GM20431 (cell line): ENCODE measurements around the gene SLC2A14.
"Not testable (repeated sequence)": the region's sequence is repeated elsewhere in the genome, so short reads cannot be mapped to it uniquely, and the experiment has no call there.

Source experiments
- in situ Hi-C: fragments of 300-500 bp; cut with MseI, MboI; formaldehyde crosslinking; loops from one replicate; pipeline ENCODE4 v1.15.0; 2020; ENCODE audit warnings: low sequenced_read_pairs; ENCODE audit not compliant: unreplicated experiment

SLC2A14 gene

DNA sequence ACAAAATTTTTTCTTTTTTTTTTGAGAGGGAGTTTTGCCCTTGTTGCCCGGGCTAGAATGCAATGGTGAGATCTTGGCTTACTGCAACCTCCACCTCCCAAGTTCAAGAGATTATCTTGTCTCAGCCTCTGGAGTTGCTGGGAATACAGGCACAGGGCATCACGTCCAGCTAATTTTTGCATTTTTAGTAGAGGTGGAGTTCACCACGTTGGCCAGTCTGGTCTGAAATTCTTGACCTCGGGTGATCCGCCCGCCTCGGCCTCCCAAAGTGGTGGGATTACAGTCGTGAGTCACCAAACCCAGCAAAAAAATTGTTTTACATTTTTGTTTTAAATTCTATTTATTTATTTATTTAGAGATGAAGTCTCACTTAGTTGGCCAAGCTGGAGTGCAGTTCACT is 4.7 kb upstream of the SLC2A14 start:
- in situ Hi-C loops, result no loop called here

DNA sequence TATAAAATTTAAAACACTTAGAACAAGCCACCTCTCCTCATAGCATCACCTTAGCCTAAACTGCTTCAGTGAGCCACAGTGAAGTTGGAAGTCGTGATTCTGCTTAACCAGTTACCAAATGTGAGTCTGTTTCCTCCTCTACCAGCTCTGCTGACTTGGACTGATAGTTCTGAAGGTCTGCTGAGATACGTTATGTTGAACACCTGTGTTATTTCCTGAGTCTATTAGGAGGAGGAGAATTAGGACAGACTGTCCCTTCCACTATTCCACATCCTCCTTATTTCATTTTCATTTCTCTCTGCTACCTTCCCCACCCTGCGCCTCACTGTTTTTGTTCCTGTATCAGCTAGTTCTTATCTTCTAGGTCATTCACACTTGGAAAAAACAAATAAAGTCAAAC is 2.4 kb downstream of the SLC2A14 start:
- in situ Hi-C loops, result no loop called here

DNA sequence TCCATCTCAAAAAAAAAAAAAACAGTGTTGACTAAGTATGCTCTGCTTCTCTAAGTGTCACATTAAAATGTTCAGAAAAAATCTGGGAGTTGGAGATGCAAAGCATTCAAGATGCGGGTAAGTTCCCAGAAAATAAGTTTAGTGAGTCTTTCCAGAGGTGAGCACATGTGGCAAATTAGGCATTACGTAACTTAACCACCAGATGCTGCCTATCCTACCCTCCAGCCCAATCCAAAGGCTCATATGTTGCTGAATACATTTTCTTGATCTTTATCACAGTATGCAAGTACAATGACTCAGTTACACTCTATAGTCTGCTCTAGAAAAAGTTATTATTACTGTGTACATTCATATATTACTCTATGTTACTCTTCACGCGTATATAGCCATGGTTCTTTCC is 3.6 kb downstream of the SLC2A14 start:
- in situ Hi-C loops, result no loop called here

DNA sequence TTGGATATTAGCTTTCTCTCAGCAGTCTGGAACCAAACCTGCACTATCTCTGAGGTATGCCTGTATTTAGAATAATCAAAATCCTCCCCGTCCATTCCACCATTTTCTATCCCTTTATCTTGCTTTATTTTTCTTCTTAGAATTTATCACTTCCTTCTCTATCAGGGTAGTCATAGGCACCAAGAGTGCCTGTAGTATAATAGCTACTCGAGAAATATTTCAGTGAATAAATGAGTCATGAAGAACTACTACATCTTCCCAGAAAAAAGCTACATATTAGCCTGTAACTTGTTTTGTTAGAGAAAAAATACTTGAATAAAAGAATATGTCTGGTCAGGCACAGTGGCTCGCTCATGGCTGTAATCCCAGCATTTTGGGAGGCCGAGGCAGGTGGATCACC is 4.3 kb downstream of the SLC2A14 start:
- in situ Hi-C loops, result no loop called here

DNA sequence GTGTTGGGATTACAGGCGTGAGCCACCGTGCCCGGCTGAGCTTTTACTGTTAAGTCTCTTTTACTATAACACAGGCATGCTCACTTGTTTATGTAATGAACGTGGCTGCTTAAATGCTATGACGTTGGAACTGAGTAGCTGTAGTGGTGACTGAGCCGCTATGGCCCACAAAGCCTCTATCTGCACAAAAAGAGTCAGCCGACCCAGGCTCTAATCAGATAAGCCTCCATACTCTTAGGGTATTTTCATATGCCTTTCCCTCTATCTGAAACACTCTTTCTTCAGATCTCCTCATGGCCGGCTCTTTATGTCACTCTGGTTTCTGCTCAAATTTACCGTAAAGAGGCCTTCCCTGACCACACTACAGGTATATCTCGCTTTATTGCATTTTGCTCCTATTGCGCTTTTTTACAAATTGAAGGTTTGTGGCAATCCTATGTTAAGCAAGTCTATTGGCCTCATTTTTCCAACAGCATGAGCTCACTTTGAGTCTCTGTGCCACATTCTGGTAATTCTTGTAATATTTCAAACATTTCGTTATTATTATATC is 8.0 kb downstream of the SLC2A14 start:
- in situ Hi-C loops, result no loop called here

DNA sequence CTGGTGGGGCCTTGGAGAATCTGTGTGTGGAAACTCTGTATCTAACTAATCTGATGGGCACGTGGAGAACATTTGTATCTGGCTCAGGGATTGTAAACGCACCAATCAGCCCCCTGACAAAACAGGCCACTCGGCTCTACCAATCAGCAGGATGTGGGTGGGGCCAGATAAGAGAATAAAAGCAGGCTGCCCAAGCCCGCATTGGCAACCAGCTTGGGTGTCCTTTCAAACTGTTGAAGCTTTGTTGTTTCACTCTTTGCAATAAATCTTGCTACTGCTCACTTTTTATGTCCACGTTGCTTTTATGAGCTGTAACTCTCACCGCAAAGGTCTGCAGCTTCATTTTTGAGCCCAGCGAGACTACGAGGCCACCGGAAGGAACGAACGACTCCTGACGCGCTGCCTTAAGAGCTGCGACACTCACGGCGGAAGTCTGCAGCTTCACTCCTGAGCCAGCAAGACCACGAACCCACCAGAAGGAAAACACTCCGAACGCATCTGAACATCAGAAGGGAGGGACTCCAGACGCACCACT is 9.8 kb downstream of the SLC2A14 start:
- in situ Hi-C loops, result not testable (repeated sequence)

DNA sequence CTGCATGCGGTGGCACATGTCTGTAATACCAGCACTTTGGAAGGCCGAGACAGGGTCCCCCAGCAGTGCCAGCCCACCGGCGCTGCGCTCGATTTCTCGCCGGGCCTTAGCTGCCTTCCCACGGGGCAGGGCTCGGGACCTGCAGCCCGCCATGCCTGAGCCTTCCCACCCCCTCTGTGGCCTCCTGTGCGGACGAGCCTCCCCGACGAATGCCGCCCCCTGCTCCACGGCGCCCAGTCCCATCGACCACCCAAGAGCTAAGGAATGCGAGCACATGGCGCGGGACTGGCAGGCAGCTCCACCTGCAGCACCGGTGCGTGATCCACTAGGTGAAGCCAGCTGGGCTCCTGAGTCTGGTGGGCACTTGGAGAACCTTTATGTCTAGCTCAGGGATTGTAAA is 10.4 kb downstream of the SLC2A14 start:
- in situ Hi-C loops, result not testable (repeated sequence)

DNA sequence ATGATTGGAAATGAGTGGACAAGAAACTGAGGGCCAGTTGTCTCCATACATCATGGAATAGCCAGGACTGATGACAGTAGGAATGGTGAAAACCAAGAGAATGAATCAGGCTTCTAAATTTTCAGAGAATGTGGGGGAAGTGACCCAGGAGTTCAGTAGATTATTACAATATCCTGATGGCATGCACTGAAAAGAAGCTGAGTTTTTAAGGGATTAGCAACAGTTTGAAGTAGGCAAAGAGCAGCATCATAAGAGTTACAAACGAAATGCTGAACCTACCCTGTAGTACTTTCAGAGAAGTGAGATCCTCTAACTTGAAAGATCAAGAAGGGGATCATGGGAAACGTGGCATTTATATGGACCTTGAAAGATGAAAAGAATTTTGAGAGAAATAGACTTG is 13.2 kb downstream of the SLC2A14 start:
- in situ Hi-C loops, result loop anchor here (10.0 kb wide), 1 partner anchor 135 kb away; no protein-coding TSS in a partner anchor

DNA sequence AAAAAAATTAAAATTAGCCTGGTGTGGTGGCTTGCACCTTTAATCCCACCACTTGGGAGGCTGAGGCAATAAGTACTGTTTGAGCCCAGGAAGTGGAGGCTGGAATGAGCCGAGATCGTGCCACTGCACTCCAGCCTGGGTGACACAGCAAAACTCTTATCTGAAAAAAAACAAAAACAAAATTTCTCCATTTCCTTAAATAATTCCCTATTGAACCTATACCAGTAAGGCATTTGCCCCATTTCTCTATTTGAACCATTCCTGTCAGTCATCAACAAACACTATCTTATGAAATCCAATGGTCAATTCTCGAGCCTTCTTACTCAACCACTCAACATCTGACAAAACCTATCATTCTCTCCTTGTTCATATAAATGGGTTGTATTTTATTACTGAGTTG is 14.7 kb downstream of the SLC2A14 start:
- in situ Hi-C loops, result loop anchor here (10.0 kb wide), 1 partner anchor 137 kb away; no protein-coding TSS in a partner anchor

DNA sequence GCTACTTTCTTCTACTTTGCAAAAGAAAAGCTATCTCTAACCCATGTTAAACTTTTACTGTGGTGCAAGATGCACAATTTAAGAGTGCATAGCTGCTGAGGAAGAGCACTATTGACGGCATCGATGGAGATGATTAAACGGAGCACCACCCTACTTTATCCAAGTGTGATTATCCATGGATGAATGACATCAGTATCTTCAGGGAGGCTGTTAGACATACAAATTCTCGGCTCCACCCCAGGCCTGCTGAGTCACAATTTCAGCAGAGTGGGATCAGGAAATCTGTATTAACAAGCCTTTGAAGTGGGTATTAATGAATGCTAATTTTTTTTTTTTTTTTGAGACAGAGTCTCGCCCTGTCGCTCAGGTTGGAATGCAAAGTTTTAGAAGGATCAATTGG is 16.2 kb downstream of the SLC2A14 start:
- in situ Hi-C loops, result loop anchor here (10.0 kb wide), 1 partner anchor 138 kb away; no protein-coding TSS in a partner anchor

DNA sequence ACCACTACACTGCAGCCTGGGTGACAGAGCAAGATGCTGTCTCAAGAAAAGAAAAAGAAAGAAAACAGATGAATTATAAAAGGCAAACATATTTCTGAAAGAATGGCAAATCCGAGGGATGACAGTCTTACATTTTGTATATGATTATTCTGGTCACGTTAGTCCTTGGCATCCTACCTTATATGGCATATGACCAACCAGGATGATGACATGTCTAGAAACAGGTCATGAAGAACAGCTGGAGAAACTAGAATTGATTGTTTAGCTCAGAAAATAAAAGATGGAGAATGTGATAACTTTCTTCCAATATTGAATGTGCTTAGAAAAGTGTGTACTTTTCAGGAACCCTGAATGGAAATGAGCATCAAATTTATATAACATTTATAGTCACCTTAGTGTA is 19.2 kb downstream of the SLC2A14 start:
- in situ Hi-C loops, result loop anchor here (10.0 kb wide), 1 partner anchor 141 kb away; no protein-coding TSS in a partner anchor

DNA sequence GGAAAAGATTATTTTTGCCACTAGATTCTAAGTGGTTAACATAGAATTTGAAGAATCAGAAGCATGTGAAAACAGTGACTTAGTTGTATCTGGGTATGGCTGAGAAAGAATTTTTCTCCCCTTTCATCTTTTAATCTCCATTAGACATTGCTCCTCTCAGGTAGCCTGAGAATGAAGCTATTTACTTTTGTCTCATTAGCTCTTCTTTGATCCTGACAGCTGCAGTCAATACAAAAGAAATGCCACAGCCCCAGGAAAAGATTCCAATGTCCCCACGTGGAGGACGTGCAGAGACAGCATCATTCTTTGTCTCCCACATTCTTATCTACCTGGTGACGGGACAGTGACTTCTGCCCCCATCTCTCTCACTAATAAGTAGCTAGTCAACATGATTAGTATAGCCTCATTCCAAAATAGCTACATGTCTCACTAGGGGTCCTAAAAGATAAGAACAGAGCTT is 21.1 kb downstream of the SLC2A14 start:
- in situ Hi-C loops, result loop anchor here (10.0 kb wide), 1 partner anchor 143 kb away; no protein-coding TSS in a partner anchor

DNA sequence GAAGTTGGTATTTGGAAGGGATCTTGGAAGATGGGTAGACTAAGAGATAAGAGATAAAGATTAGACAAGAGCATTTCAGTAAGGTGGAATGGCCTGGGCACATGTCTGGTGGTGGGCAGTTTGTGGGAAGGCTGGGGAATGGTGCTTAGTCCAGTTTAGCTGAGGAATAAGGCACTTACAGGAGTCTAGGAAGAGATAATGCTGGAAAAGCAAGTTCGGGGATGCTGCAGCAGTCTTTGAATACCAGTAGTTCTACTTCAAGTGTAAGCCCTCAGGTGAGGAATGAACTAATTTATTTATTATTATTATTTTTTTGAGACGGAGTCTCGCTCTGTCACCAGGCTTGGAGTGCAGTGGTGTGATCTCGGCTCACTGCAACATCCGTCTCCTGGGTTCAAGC is 22.6 kb downstream of the SLC2A14 start:
- in situ Hi-C loops, result loop anchor here (10.0 kb wide), 1 partner anchor 145 kb away; no protein-coding TSS in a partner anchor

DNA sequence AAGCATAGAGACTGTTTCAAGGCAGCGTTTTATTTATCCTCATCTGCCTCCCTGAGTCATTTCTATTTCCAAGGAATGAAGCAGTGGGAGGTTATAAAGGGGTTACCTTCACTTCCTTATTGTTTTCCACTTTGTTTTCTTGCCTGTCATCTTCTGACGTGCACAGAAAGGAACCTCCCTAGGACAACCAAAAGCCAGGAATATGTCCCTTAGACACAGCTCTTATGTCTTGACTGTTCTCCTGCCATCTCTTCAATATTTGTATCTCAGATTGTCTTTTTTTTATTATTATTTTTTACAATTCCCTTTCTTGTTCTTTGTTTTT is 24.7 kb downstream of the SLC2A14 start:
- in situ Hi-C loops, result not testable (repeated sequence)

DNA sequence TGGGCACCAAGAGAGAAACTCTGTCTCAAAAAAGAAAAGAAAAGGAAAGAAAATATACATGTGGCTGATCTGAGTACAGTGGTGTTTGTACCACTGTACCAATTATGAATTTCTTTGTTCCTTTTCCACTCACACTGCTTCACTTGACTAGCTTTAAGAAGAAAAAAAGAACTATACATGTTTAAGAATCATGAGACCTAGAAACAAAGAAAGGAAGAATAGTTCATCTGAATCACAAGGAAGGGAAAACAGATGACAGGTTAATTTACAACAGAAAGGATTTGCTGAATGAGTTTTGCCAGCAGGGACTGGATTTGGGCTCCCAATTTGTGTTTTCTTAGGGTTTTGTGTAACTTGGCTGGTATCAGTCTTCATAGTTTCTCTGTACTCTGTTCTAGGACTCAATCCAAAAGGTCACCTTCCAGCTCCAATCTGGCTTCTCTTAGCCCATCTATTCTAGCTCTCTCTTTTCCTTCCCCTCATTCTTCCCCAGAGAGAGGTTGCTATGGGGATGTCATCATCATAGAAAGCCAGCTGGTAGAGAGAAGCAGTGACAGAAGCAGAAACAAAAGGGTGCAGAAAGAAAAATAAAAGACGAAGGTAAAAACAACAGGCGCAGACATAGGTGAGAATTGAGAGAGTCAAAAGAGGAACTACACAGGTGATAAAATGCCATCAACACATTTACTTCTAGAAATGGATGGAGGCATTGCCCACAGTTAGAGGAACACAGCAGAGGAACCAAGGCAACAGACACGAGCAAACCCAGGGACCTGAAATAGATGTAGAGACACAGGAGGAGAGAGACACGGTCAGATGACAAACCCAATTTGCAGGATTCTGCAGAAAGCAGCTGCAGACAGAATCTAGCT is 25.3 kb downstream of the SLC2A14 start:
- in situ Hi-C loops, result not testable (repeated sequence)

DNA sequence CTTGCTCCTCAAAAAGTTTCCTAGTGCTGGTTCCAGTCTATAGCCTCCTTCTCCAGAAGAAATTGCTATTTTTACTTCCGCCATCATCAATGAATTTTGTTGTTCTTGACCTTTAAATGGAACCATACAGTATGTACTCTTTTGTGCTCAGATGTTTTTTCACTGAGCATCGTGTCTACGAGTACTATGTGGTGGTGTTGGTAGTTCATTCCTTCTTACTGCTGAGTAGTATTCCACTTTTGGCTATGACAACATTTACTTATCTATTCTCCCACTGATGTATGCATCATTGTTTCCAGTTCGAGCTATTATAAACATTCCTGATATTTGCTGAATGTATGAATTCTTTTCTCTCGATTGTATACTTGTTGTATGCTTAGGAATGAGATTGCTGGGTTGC is 28.6 kb downstream of the SLC2A14 start:
- in situ Hi-C loops, result no loop called here

DNA sequence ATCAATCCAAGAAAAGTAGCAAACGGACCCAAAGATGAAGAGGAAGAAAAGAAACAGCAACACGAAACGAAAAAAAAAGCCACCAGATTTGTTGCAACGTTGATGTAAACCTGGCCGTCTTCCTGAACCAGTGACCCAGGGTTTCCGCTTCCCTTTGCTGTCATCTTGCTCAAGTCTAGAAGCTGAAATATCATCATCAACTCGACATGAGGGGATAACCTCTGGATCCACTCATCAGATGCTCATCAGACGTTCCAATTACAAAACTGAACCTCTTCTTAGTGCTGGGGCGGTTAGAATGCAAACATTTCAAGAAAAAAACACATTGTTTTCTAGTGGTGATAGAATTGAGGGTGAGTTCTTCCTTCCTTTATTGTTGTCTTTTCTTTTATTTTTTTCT is 29.1 kb downstream of the SLC2A14 start:
- in situ Hi-C loops, result not testable (repeated sequence)

DNA sequence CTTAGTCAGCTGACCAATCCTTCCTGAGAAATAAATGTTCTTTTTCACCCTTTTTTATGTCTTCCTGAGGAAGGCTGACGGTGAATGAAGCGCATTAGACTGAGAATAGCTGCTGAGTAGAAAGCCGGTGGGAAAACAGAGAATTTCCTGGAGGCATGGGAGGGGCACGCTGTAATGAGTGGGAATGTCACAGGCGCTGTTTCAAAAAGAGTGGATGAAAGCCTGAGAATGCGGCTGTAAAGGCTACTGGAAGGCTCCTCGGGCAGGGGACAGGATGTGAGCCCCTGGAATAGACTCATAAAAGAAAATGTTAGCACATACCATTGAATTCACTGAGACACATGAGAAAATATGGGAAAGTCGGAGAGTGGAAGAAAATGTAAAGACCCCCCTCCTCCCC is 29.6 kb downstream of the SLC2A14 start:
- in situ Hi-C loops, result not testable (repeated sequence)

DNA sequence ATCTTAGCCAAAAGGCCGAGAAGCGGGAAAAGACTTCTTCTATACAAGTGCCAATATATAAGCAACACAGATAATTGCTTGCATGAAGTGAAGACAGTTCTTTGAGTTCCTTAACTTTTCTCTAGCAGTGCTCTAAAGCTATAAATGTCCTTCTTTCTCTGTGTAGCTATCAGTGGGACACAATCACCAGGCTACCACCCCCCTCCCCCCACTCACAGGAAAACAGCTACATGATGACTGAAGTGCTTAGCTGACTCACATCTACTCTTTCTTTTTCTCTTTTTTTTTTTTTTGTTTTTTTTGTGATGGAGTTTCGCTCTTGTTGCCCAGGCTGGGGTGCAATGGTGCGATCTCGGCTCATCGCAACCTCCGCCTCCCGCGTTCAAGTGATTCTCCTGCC is 30.3 kb downstream of the SLC2A14 start:
- in situ Hi-C loops, result not testable (repeated sequence)

DNA sequence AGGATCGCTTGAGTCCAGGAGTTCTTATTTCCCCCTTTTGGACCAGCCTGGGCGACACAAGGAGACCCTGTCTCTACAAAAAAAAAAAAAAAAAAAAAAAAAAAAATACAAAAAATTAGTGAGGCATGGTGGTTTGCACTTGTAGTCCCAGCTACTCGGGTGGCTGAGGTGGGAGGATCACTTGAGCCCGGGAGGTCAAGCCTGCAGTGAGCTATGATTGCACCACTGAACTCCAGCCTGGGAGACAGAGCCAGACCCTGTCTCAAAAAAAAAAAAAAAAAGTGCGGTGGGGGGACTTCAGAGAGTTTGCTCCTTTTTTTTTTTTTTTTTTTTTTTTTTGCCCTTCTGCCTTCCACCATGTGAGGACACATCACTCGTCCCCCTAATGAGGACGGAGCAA is 32.9 kb downstream of the SLC2A14 start:
- in situ Hi-C loops, result not testable (repeated sequence)

DNA sequence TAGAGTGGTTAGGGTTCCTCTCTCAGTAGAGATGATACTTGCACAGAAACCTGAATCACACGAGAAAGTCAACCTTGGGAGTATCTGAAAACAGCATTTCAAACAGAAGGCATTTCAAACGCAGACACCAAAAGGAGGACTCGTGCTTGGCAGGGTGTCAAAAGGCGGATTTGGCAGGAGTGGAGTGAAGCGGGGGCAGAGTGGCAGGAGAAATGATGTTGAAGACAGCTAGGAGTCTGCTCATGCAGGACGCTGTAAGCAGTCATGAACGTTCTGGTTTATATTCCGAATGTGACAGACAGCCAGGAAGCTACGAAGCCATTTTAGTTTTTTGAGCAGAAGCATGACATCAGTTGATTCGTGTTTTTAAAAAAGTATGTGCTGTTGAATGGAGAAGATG is 33.5 kb downstream of the SLC2A14 start:
- in situ Hi-C loops, result not testable (repeated sequence)
